PC-3 (cell line): Measurements from ENCODE around the gene WDR82. TPM values are rescaled to one million over a fixed set of nuclear protein-coding genes. Genes with fewer than 3 reads are reported as not detected.

Source experiments
- ATAC-seq: fragments of 200-7000 bp; cut with Tn5 transposase; 2 replicates; pipeline ENCODE4 v1.9.1; 2020; ENCODE audit warnings: mild to moderate bottlenecking, moderate library complexity
- Bru-seq: library from RNA; stranded (reverse); fragments of 400-500 nt; gene quantifications from one replicate; lab custom pipeline; 2021; lab: Mats Ljungman, UMichigan
- BruChase-seq, 2 experiments: library from RNA; stranded (reverse); fragments of 400-500 nt; gene quantifications; one replicate each; lab custom pipeline; 2021; lab: Mats Ljungman, UMichigan
- BruUV-seq: library from RNA; stranded (reverse); fragments of 400-500 nt; replicated peaks from 2 replicates; lab custom pipeline; 2021; lab: Mats Ljungman, UMichigan
- CTCF ChIA-PET: fragments of 300-600 bp; sonication (Branson Sonifier 250); formaldehyde crosslinking; loops from one replicate; lab custom pipeline; 2022; ENCODE audit warnings: antibody characterized with exemption; lab: Charles Lee
- POLR2A ChIA-PET: fragments of 300-600 bp; sonication (Branson Sonifier 250); formaldehyde crosslinking; loops from one replicate; lab custom pipeline; 2022; ENCODE audit warnings: antibody characterized with exemption; ENCODE audit not compliant: unreplicated experiment; lab: Charles Lee
- DNase-seq: peaks from one replicate; pipeline ENCODE4 v3.0.0-alpha.2; 2015
- H2AFZ ChIP-seq: fragments of 300-600 bp; sonication (generic); 2 replicates; pipeline ENCODE4 v1.6.0; 2016; ENCODE audit warnings: antibody characterized with exemption, low read length
- H3F3A ChIP-seq: fragments of 300-600 bp; sonication (generic); one replicate; pipeline ENCODE4 v1.6.0; 2017; ENCODE audit warnings: antibody characterized with exemption, low read length, control low read depth, mild to moderate bottlenecking; ENCODE audit not compliant: unreplicated experiment
- H3K27ac ChIP-seq: fragments of 300-600 bp; sonication (generic); 2 replicates; pipeline ENCODE4 v1.5.1; 2016; ENCODE audit warnings: mild to moderate bottlenecking, low read length
- H3K27me3 ChIP-seq: fragments of 300-600 bp; sonication (generic); 2 replicates; pipeline ENCODE4 v1.6.1; 2016; ENCODE audit warnings: low read length, mixed read lengths
- H3K36me3 ChIP-seq: fragments of 300-600 bp; sonication (generic); 2 replicates; pipeline ENCODE4 v1.6.1; 2016; ENCODE audit warnings: low read depth, mixed run types, low read length, mixed read lengths
- H3K4me1 ChIP-seq: fragments of 300-600 bp; sonication (generic); 2 replicates; pipeline ENCODE4 v1.5.1; 2016; ENCODE audit warnings: low read length; ENCODE audit not compliant: insufficient read depth
- H3K4me2 ChIP-seq: fragments of 300-600 bp; sonication (generic); 2 replicates; pipeline ENCODE4 v1.6.0; 2016; ENCODE audit warnings: low read length
- H3K4me3 ChIP-seq: fragments of 300-600 bp; sonication (generic); 2 replicates; pipeline ENCODE4 v1.5.1; 2016; ENCODE audit warnings: mild to moderate bottlenecking, low read length, mixed read lengths
- H3K79me2 ChIP-seq: fragments of 300-600 bp; sonication (generic); 2 replicates; pipeline ENCODE4 v1.6.1; 2017; ENCODE audit warnings: low read length, mixed read lengths
- H3K9ac ChIP-seq: fragments of 300-600 bp; sonication (generic); 2 replicates; pipeline ENCODE4 v1.6.0; 2016; ENCODE audit warnings: mild to moderate bottlenecking, low read length
- H3K9me2 ChIP-seq: fragments of 300-600 bp; sonication (generic); replicated peaks from 2 replicates; pipeline ENCODE4 v1.6.1; 2016; ENCODE audit warnings: mixed run types, low read length, mixed read lengths
- H3K9me3 ChIP-seq: fragments of 300-600 bp; sonication (generic); 2 replicates; pipeline ENCODE4 v1.6.1; 2016; ENCODE audit warnings: low read length, mixed read lengths
- H4K20me1 ChIP-seq: fragments of 300-600 bp; sonication (generic); 2 replicates; pipeline ENCODE4 v1.6.1; 2016; ENCODE audit warnings: low read length, mixed read lengths
- EZH2 ChIP-seq: fragments of 300-600 bp; sonication (generic); IDR thresholded peaks from one replicate; pipeline ENCODE4 v1.6.1; 2017; ENCODE audit warnings: antibody characterized with exemption, mild to moderate bottlenecking, low read length; ENCODE audit not compliant: unreplicated experiment
- EZH2phosphoT487 ChIP-seq: fragments of 300-600 bp; sonication (generic); IDR thresholded peaks from 2 replicates; pipeline ENCODE4 v1.6.1; 2018; ENCODE audit warnings: mild to moderate bottlenecking, antibody characterized with exemption, low read length, borderline replicate concordance
- intact Hi-C: fragments of 100-400 bp; cut with micrococcal nuclease; formaldehyde crosslinking; loops from 2 replicates; pipeline ENCODE4 v1.9.0; 2023
- long read RNA-seq: library from polyadenylated mRNA; unstranded; transcript quantifications from one replicate; pipeline ENCODE4 v2.0.0, GENCODE V29; 2021; ENCODE audit not compliant: unreplicated experiment
- total RNA-seq: library from RNA; depleted of rRNA; stranded (reverse); fragments of >200 nt; gene quantifications from 2 replicates; pipeline ENCODE4 v1.2.3, GENCODE V29; 2014; rRNA removed
- TF ChIP-seq, protein P1 (sequence below): fragments of 300-600 bp; sonication (generic); conservative IDR thresholded peaks from 2 replicates; pipeline ENCODE4 v1.5.1; 2017; ENCODE audit warnings: antibody characterized with exemption, low read depth, mild to moderate bottlenecking, low read length

Gene WDR82, protein sequence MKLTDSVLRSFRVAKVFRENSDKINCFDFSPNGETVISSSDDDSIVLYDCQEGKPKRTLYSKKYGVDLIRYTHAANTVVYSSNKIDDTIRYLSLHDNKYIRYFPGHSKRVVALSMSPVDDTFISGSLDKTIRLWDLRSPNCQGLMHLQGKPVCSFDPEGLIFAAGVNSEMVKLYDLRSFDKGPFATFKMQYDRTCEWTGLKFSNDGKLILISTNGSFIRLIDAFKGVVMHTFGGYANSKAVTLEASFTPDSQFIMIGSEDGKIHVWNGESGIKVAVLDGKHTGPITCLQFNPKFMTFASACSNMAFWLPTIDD
- total RNA-seq: 56.2 and 56.4 TPM in 2 replicates
- Bru-seq, nascent RNA: percentile 96 among the genes with signal in this experiment
- BruChase-seq, experiment 1, labeled RNA remaining after a 6-hour chase: percentile 99 among the genes with signal in this experiment
- BruChase-seq, experiment 2, labeled RNA remaining after a 2-hour chase: percentile 98 among the genes with signal in this experiment
- long read RNA-seq, full-length matches to known transcripts: 10 of 42 reads
- long read RNA-seq, partial matches to known transcripts: 7 of 42 reads
- long read RNA-seq, other reads (novel, unspliced or antisense): 25 of 42 reads

DNA sequence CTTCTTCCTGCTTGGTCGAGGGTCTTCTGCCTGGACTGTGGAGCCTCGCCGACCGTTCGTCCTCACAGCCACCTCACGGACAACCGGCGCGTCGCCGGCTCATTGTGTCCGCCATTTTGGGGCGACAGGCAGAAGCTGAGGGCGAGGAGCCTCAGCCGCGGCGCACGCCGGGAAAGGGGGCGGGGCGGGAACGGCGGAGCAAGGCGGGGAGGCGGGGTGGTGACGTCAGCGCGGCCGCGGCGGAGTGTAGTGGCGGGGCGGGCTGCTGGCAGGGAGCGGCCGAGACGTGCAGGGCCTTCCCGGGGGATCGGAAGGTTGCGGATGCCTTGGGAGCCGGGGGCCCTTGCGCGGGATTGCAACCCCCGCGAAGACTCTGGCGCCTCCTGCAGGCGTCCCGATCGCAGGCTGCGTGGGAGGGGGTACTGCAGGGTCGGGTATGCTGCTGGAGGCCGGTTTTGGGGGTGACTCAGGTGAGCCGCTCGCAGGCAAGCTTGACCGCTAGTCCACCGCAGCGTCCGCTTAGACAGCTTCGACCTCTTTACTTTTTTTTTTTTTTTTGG, at the start of gene WDR82:
Gene WDR82, minus strand, starts transcription at position 140 of the 560 bp plus-strand sequence. CDS start 288 bp downstream, outside the sequence.
- no TSS peak for BruUV-seq
- Histone ChIP-seq H3K79me2 (peaks cover 51% of the 10 kb centered on the region), H3K9me2 (no peaks in the 10 kb centered on the region), H4K20me1 (peaks cover 37% of the 10 kb centered on the region), H2AFZ (peak within 1 kb of the TSS; percentile 82), H3K36me3 (peaks cover 10% of the 10 kb centered on the region; the same call in 1 of the 2 replicates), H3K27ac (peak within 1 kb of the TSS; percentile 86), H3K4me1 (peaks cover 29% of the 10 kb centered on the region), H3F3A (no peaks in the 10 kb centered on the region), H3K4me2 (peak within 1 kb of the TSS; percentile 89), H3K9me3 (no peaks in the 10 kb centered on the region), H3K4me3 (peak within 1 kb of the TSS; percentile 76), H3K27me3 (no peaks in the 10 kb centered on the region), H3K9ac (peak within 1 kb of the TSS; percentile 99)
- intact Hi-C loops: loop anchor here (1.0 to 5.0 kb wide), 3 partner anchors 41 to 221 kb away; partner anchors contain the start of genes DUSP7 and TWF2
- ChIA-PET POLR2A (interaction anchor here (1.0 to 1.4 kb wide), 4 partner anchors 9 to 55 kb away, joined by 3 to 11 read pairs (median 7); partner anchors contain the start of genes GLYCTK and TWF2), CTCF (interaction anchor here (0.6 to 0.7 kb wide), 2 partner anchors 33 to 143 kb away, joined by 3 read pairs; partner anchors contain the start of gene PPM1M)
- TF ChIP-seq EZH2: no peak
- no peak for TF ChIP-seq EZH2phosphoT487
- TF ChIP-seq, protein P1, sequence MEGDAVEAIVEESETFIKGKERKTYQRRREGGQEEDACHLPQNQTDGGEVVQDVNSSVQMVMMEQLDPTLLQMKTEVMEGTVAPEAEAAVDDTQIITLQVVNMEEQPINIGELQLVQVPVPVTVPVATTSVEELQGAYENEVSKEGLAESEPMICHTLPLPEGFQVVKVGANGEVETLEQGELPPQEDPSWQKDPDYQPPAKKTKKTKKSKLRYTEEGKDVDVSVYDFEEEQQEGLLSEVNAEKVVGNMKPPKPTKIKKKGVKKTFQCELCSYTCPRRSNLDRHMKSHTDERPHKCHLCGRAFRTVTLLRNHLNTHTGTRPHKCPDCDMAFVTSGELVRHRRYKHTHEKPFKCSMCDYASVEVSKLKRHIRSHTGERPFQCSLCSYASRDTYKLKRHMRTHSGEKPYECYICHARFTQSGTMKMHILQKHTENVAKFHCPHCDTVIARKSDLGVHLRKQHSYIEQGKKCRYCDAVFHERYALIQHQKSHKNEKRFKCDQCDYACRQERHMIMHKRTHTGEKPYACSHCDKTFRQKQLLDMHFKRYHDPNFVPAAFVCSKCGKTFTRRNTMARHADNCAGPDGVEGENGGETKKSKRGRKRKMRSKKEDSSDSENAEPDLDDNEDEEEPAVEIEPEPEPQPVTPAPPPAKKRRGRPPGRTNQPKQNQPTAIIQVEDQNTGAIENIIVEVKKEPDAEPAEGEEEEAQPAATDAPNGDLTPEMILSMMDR: peak; percentile 48; the same call in 1 of the 2 replicates
- ATAC-seq (peak; percentile 86), DNase-seq (peak; percentile 94)

DNA sequence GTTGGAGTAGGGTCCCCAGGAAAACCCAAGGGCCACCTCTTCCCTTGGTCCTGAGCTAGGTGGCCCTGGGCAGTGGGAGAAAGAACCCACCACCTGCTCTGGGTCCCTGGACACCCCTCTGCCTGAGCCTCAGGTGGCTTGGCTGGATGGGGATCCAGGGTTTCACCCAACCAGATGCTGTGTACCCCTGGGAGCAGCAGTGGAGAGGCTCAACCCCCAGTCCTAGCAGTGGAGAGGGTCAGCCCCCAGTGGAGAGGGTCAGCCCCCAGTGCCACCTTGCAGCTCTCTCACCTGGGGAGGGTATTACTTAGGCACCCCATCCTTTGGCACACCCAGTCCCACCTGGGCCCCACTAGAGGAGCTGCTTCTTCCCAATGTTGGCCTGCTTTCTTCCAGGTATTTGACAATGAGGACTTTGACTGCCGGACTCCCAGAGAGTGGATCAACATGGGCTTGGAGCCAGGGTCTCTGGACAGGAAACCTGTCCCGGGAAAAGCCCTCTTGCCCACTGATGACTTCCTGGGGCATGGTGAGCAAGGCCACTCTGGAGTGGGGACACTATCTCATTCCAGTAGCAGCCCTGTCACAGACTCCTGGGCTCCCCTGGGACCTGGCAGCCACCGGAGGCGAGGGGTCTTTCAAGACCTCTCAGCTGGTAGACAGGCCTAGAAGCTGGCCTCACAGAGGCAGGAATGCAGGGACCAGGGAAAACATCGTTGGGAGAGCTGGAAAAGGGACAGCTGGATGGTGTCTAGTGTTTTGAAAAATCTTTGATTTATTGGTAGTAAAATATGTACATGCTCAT, 49.2 kb upstream of the WDR82 start:
- POLR2A ChIA-PET: no interaction called here
- CTCF ChIA-PET: no interaction called here
- intact Hi-C loops: no loop called here

More for the DNA sequence above, 49.2 kb upstream of the WDR82 start:
- ATAC-seq: no peak
- TF ChIP-seq EZH2phosphoT487 (no peak), EZH2 (no peak)
- TF ChIP-seq, protein P1: no peak
- no peaks in the 10 kb centered on the region for H3F3A ChIP-seq
- no peaks in the 10 kb centered on the region for H3K9me3 ChIP-seq
- BruUV-seq: no TSS peak
- no peak overlapping the region for H3K4me3 ChIP-seq
- H3K4me2 ChIP-seq: no peak overlapping the region
- H4K20me1 ChIP-seq: no peaks in the 10 kb centered on the region
- no peaks in the 10 kb centered on the region for H3K9me2 ChIP-seq
- H3K9ac ChIP-seq: no peak overlapping the region
- no peak overlapping the region for H2AFZ ChIP-seq
- DNase-seq: no peak
- H3K27ac ChIP-seq: no peak overlapping the region
- no peaks in the 10 kb centered on the region for H3K36me3 ChIP-seq
- H3K4me1 ChIP-seq: no peaks in the 10 kb centered on the region
- H3K79me2 ChIP-seq: no peaks in the 10 kb centered on the region
- H3K27me3 ChIP-seq: no peaks in the 10 kb centered on the region
